GM19395 (cell line): Measurements from ENCODE around the gene APOLD1.
"Not testable (repeated sequence)": the region's sequence is repeated elsewhere in the genome, so short reads cannot be mapped to it uniquely, and the experiment has no call there.

Experiments used
- ATAC-seq: cut with Tn5 transposase; IDR thresholded peaks from one replicate; pipeline ENCODE4 v1.9.1; 2021; ENCODE audit warnings: mild to moderate bottlenecking, moderate library complexity; ENCODE audit not compliant: unreplicated experiment

Gene APOLD1

GRCh38 chr12:12807517-12807903 is 22.1 kb downstream of the APOLD1 start:
- ATAC-seq, result not testable (repeated sequence)

DNA sequence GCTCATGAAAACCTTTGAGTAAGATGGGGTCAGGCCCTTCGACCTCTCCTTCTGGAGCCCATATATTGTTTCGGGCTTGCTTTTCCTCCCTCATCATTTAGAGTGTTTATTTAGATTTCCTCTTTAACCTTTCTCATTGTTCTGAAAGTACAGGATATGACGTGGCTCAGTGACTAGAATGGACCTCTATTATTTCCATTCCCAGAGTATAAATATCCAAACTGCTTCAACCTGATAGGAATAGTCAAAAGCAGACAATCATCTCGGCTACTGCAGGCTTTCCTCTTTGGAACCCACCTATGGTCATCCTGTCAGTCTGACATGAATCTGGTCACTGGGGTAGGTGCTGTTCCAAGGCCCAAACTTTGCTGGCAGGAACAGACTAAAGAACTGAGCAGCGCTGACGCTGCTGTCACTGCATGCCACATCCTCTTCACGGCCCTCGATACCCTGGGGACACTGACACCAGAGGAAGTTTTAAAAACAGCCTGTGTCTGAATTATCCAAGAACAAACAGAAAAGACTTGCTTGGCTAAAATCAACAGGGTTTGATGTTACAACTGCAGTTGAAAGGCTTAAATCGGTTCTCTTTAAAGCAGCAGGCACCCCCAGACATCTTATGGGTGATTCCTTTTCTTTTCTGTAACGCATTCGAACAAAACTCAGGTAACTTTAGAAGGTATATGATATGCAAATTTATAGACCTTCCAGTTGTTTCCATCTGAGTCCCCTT is 22.7 kb downstream of the APOLD1 start:
- peak; percentile 71 for ATAC-seq

DNA sequence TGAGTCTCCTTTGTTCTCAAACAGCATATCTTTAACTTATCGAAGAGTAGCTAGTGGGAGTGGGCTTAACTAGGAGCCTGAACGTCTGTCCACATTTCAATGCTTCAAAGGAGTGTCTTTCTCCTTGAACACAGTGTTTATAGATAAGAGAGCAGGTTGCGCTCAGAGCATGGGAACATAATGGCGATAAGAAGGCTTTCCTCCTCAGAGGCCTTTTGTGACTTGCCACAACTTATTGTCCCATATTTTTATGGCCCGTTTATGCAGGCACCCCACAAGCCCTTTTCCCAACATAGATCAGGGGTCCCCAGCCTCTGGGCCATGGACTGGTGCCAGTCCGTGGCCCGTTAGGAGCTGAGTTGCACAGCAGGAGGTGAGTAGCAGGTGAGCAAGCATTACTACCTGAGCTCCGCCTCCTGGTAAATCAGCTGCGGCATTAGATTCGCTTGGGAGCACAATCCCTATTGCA is 25.1 kb downstream of the APOLD1 start:
- no peak for ATAC-seq

DNA sequence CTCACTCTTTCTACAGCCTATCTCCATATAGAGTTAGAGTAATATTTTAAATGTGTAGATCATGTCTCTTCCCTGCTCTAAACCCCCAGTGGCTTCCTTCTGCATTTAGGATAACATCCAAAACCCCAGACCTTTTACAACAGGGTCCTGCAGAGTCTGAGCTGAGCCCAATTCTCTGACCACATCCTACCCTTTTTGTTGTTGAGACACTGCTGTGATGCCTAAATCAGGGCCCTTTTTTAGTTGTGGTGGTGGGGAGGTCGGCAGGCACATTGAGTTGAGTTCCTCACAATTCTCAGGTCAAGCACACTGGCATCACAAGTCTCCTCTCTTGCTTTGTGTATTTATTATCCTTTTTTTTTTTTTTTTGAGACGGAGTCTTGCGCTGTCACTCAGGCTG is 25.9 kb downstream of the APOLD1 start:
- ATAC-seq, result no peak

- no peak for ATAC-seq
Observed at GRCh38 chr12:12812174-12812573, 26.7 kb downstream of the APOLD1 start.

DNA sequence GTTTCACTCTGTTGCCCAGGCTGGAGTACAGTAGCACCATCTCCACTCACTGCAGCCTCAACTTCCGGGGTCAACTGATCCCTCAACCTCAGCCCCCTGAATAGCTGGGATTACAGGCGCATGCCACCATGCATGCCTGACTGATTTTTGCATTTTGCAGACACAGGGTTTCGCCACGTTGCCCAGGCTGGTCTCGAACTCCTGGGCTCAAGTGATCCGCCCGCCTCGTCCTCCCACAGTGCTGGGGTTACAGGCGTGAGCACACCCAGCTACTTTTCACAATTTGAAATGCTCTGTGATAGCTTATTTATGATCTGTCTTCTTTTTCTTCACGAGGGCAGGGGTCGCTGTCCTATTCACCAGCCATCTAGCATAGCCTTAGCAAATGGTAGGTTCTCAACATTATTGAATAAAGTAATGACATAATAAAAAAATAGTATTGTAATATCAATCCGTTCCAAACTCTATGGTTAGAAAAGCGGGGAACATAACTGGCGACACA is 27.2 kb downstream of the APOLD1 start:
- no peak for ATAC-seq

- ATAC-seq, result peak; percentile 77
Observed at GRCh38 chr12:12813120-12814101, 28.0 kb downstream of the APOLD1 start, which contains the start of gene DDX47. Gene DDX47 (plus strand): TSS chr12:12813346. CDS start chr12:12813368, 22 bp downstream.

GRCh38 chr12:12817616-12818015 is 32.2 kb downstream of the APOLD1 start:
- ATAC-seq, result no peak

- no peak for ATAC-seq
Observed at GRCh38 chr12:12818701-12819100, 33.2 kb downstream of the APOLD1 start.

DNA sequence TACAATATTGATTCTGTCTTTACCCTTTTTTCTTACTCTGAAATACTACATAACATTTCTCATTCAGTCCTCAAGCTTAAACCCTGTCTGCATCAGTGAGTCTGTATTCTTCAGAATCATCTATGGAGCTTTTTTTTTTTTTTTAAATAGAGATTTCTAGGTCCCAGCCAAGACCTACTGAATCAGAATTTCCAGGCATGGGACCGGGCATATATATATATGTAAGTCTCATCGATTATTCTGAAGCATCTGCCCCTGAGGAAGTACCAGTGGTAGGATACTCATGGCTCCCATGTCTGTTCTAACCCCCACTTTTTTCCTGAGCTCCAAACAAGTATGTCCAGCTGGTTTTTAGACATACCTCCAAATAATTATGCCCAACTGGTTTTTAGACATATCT is 33.8 kb downstream of the APOLD1 start:
- ATAC-seq, result no peak

GRCh38 chr12:12819752-12820311 is 34.4 kb downstream of the APOLD1 start:
- ATAC-seq, result no peak

DNA sequence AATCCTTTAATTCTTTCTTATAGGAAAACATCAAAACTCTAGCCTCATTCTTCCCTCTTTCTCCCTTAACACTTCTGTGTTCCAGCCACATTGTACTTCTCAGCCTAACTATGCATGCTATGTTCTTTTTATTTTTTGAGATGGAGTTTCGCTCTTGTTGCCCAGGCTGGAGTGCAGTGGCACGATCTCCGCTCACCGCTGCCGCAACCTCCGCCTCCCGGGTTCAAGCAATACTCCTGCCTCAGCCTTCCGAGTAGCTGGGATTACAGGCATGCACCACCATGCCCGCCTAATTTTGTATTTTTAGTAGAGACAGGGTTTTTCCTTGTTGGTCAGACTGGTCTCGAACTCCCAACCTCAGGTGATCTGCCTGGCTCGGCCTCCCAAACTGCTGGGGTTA is 34.9 kb downstream of the APOLD1 start:
- ATAC-seq, result not testable (repeated sequence)

- ATAC-seq, result peak; percentile 68
Observed at GRCh38 chr12:12821975-12822374, 36.5 kb downstream of the APOLD1 start.

DNA sequence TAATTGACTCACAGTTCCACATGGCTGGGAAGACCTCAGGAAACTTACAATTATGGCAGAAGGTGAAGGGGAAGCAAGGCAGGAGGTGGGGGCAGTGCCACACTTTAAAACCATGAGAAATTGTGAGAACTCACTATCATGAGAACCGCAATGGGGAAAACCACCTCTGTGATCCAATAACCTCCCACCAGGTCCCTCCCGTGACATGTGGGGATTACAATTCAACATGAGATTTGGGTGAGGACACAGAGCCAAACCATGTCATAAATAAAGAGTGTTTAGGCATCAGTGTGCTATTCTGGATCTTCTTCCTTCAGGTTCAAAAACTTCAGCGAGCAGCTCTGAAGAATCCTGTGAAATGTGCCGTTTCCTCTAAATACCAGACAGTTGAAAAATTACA is 37.4 kb downstream of the APOLD1 start:
- no peak for ATAC-seq

DNA sequence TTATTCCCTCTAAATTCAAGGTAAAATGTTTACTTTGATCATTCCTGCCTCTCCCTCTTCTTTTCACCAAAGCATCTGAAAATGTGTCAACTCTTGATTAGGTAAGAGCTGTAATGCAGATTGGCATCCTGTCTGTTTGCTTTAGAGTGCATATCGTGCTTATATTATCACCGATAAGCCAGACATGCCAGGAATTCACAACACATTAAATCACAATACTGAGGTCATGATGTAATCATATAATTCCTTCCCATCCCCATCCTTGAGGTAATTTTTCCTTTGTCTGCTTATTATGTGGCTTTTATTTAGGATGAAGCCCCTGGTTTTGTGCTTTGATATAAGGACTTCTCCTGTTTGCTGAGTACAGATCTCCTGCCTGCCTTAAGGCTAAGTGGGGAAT is 37.8 kb downstream of the APOLD1 start:
- no peak for ATAC-seq

- ATAC-seq, result no peak
Observed at GRCh38 chr12:12823811-12824210, 38.4 kb downstream of the APOLD1 start.

DNA sequence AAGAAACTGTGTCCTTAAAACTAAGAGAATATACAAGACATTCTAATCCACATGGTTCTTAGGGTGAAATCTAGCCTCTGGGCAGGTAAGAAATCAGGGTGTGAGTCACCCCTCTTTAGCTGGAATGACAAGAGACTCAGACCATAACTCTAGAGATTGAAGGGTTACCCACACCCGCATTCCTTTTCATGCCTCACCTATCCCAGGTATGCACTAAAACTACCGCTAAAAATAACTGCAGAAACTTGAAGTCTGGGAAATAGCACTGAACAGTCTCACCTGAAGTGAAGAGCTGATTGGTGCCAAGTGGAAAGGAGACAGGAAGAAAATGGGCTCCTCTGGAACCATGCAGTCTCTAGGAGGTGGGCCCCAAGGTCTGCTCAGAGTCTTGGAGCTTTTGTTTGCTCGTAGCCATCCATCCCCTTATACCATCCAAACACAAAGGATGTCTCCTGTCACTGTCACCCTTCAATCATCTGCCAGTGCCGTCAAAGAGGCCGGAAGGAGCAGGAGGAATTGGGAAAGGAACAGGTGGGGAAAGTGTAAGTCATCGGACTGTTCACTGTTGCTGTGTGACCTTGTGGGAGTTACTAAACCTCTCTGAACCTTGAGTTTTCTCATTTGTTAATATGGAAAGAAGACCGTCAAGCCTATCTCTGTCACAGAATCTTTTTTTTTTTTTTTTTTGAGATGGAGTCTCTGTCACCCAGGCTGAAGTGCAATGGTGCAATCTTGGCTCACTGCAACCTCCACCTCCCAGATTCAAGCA is 50.1 kb downstream of the APOLD1 start:
- no peak for ATAC-seq

- ATAC-seq, result no peak
Observed at GRCh38 chr12:12836571-12836970, 51.1 kb downstream of the APOLD1 start.

GRCh38 chr12:12837025-12837812 is 51.8 kb downstream of the APOLD1 start:
- ATAC-seq, result peak; percentile 58

- no peak for ATAC-seq
Observed at GRCh38 chr12:12837813-12838153, 52.3 kb downstream of the APOLD1 start.
